ENCODE data around the gene TYSND1.

- no peak for TF ChIP-seq CTCF (IDR thresholded peaks at IDR 0.05)
- TF ChIP-seq ZFX (IDR thresholded peaks at IDR 0.05; ENCODE audit: borderline replicate concordance): no peak
Observed at GRCh38 chr10:70186090-70186489, 39.6 kb upstream of the TYSND1 start.
